Activated T-helper 2 cell treated with anti-CD3 and anti-CD28 coated beads, Interferon-gamma antibody, Interleukin-2, Interleukin-4, amounts not matched to agents 10 μg/mL and 5 μg/mL and 100 μg/mL, durations not matched to agents 14 hours and 24 hours and 36 hours (primary cell): ENCODE results near the gene DOK7. TPM values are rescaled to one million over a fixed set of nuclear protein-coding genes. Genes with fewer than 3 reads are reported as not detected.

Experiments used
- DNase-seq: peaks from one replicate; pipeline ENCODE4 v3.0.0; 2021; ENCODE audit warnings: low spot score
- H3K27ac Mint-ChIP-seq: one replicate; pipeline ENCODE4 v1.8.0; 2021; ENCODE audit warnings: mixed read lengths
- H3K27me3 Mint-ChIP-seq: one replicate; pipeline ENCODE4 v1.8.0; 2021; ENCODE audit warnings: low read depth, mixed read lengths
- H3K36me3 Mint-ChIP-seq: one replicate; pipeline ENCODE4 v1.8.0; 2021; ENCODE audit warnings: low read depth, mixed read lengths
- H3K4me1 Mint-ChIP-seq: one replicate; pipeline ENCODE4 v1.8.0; 2021; ENCODE audit warnings: low read depth, mixed read lengths
- H3K4me3 Mint-ChIP-seq: one replicate; pipeline ENCODE4 v1.8.0; 2021; ENCODE audit warnings: low read depth, mild to moderate bottlenecking, moderate library complexity, mixed read lengths
- H3K9me3 Mint-ChIP-seq: one replicate; pipeline ENCODE4 v1.8.0; 2021; ENCODE audit warnings: mixed read lengths
- intact Hi-C: fragments of 100-400 bp; cut with micrococcal nuclease; formaldehyde crosslinking; loops from one replicate; pipeline ENCODE4 v1.15.1; 2023
- total RNA-seq: library from RNA; stranded (reverse); gene quantifications from 2 replicates; pipeline ENCODE4 v1.2.3, GENCODE V29; 2022

The DOK7 gene
- total RNA-seq, 1 donor from 2014 or later: not detected

GRCh38 chr4:3441501-3442459 is 21.3 kb upstream of the DOK7 start, which contains the start of gene HGFAC:
Gene HGFAC (plus strand): TSS chr4:3441968. CDS start chr4:3442002, 34 bp downstream.
- DNase-seq: no peak
- intact Hi-C loops: loop anchor here (2.0 kb wide), 2 partner anchors 245 to 335 kb away; no protein-coding TSS in a partner anchor
- Mint-ChIP-seq H3K9me3 (no peaks in the 10 kb centered on the region), H3K36me3 (no peaks in the 10 kb centered on the region), H3K4me1 (no peaks in the 10 kb centered on the region), H3K4me3 (no peak within 1 kb of the TSS), H3K27ac (no peak within 1 kb of the TSS), H3K27me3 (no peaks in the 10 kb centered on the region)

GRCh38 chr4:3442460-3442958 is 20.6 kb upstream of the DOK7 start:
- intact Hi-C loops: loop anchor here (2.0 kb wide), 2 partner anchors 246 to 336 kb away; no protein-coding TSS in a partner anchor
- Mint-ChIP-seq H3K4me3 (no peak overlapping the region), H3K9me3 (no peaks in the 10 kb centered on the region), H3K36me3 (no peaks in the 10 kb centered on the region), H3K27ac (no peak overlapping the region), H3K27me3 (no peaks in the 10 kb centered on the region), H3K4me1 (no peaks in the 10 kb centered on the region)
- no peak for DNase-seq

- intact Hi-C loops: loop anchor here (1.0 to 2.0 kb wide), 3 partner anchors 97 to 336 kb away; no protein-coding TSS in a partner anchor
- Mint-ChIP-seq H3K36me3 (no peaks in the 10 kb centered on the region), H3K27me3 (no peaks in the 10 kb centered on the region), H3K27ac (no peak overlapping the region), H3K4me1 (no peaks in the 10 kb centered on the region), H3K4me3 (no peak overlapping the region), H3K9me3 (no peaks in the 10 kb centered on the region)
- DNase-seq: peak; percentile 51
These were observed 20.0 kb upstream of the DOK7 start for GRCh38 chr4:3442959-3443749.

- no peak for DNase-seq
- Mint-ChIP-seq H3K36me3 (no peaks in the 10 kb centered on the region), H3K4me3 (no peak overlapping the region), H3K27ac (no peak overlapping the region), H3K27me3 (no peaks in the 10 kb centered on the region), H3K4me1 (no peaks in the 10 kb centered on the region), H3K9me3 (no peaks in the 10 kb centered on the region)
- intact Hi-C loops: loop anchor here (1.0 to 2.0 kb wide), 3 partner anchors 98 to 337 kb away; no protein-coding TSS in a partner anchor
These were observed 19.3 kb upstream of the DOK7 start for GRCh38 chr4:3443750-3444309.

GRCh38 chr4:3444351-3445110 is 18.6 kb upstream of the DOK7 start:
- Mint-ChIP-seq H3K36me3 (no peaks in the 10 kb centered on the region), H3K27ac (no peak overlapping the region), H3K9me3 (no peaks in the 10 kb centered on the region), H3K27me3 (no peaks in the 10 kb centered on the region), H3K4me1 (no peaks in the 10 kb centered on the region), H3K4me3 (no peak overlapping the region)
- intact Hi-C loops: no loop called here
- no peak for DNase-seq

- H3K27me3 Mint-ChIP-seq: no peaks in the 10 kb centered on the region
- no peak overlapping the region for H3K4me3 Mint-ChIP-seq
- no peak overlapping the region for H3K27ac Mint-ChIP-seq
- H3K4me1 Mint-ChIP-seq: no peaks in the 10 kb centered on the region
- no peak for DNase-seq
- intact Hi-C loops: no loop called here
- no peaks in the 10 kb centered on the region for H3K9me3 Mint-ChIP-seq
- H3K36me3 Mint-ChIP-seq: no peaks in the 10 kb centered on the region
These were observed 17.8 kb upstream of the DOK7 start for GRCh38 chr4:3445111-3445820.

- intact Hi-C loops: no loop called here
- H3K4me3 Mint-ChIP-seq: no peak overlapping the region
- H3K27me3 Mint-ChIP-seq: no peaks in the 10 kb centered on the region
- no peak overlapping the region for H3K27ac Mint-ChIP-seq
- DNase-seq: no peak
- no peaks in the 10 kb centered on the region for H3K9me3 Mint-ChIP-seq
- no peaks in the 10 kb centered on the region for H3K4me1 Mint-ChIP-seq
- no peaks in the 10 kb centered on the region for H3K36me3 Mint-ChIP-seq
These were observed 17.1 kb upstream of the DOK7 start for GRCh38 chr4:3445829-3446545.

- no peaks in the 10 kb centered on the region for H3K36me3 Mint-ChIP-seq
- no peak overlapping the region for H3K27ac Mint-ChIP-seq
- no peaks in the 10 kb centered on the region for H3K27me3 Mint-ChIP-seq
- no peaks in the 10 kb centered on the region for H3K4me1 Mint-ChIP-seq
- intact Hi-C loops: no loop called here
- H3K4me3 Mint-ChIP-seq: no peak overlapping the region
- H3K9me3 Mint-ChIP-seq: no peaks in the 10 kb centered on the region
- DNase-seq: no peak
These were observed 16.3 kb upstream of the DOK7 start for GRCh38 chr4:3446631-3447320.

GRCh38 chr4:3447431-3448395 is 15.4 kb upstream of the DOK7 start:
- no peak overlapping the region for H3K27ac Mint-ChIP-seq
- intact Hi-C loops: no loop called here
- H3K9me3 Mint-ChIP-seq: no peaks in the 10 kb centered on the region
- H3K4me3 Mint-ChIP-seq: no peak overlapping the region
- no peak for DNase-seq
- H3K27me3 Mint-ChIP-seq: no peaks in the 10 kb centered on the region
- no peaks in the 10 kb centered on the region for H3K36me3 Mint-ChIP-seq
- H3K4me1 Mint-ChIP-seq: no peaks in the 10 kb centered on the region

GRCh38 chr4:3449047-3449573 is 14.0 kb upstream of the DOK7 start:
- H3K4me1 Mint-ChIP-seq: no peaks in the 10 kb centered on the region
- H3K4me3 Mint-ChIP-seq: no peak overlapping the region
- H3K27ac Mint-ChIP-seq: no peak overlapping the region
- intact Hi-C loops: no loop called here
- no peaks in the 10 kb centered on the region for H3K27me3 Mint-ChIP-seq
- DNase-seq: no peak
- H3K36me3 Mint-ChIP-seq: no peaks in the 10 kb centered on the region
- no peaks in the 10 kb centered on the region for H3K9me3 Mint-ChIP-seq
